Subcutaneous abdominal adipose tissue (tissue), 5 donors: ENCODE results near the gene ELOVL3.
A peak's percentile ranks its signal among the peaks of the same experiment; 100 is the strongest.
"Not testable (repeated sequence)": the region's sequence is repeated elsewhere in the genome, so short reads cannot be mapped to it uniquely, and the experiment has no call there.

ENCODE experiments used
- H3K27ac ChIP-seq: one replicate; pipeline ENCODE4 v1.7.0; 2013; ENCODE audit warnings: low read depth, mild to moderate bottlenecking, inconsistent platforms, low read length, moderate library complexity
- H3K27me3 ChIP-seq, 5 donors: one replicate each; pipeline ENCODE4 v1.7.0; 2013; ENCODE audit warnings: low read length in 5 of 5, inconsistent platforms in 1 of 5; ENCODE audit not compliant: control insufficient read depth in 5 of 5, insufficient read depth in 4 of 5
- H3K36me3 ChIP-seq, 5 donors: one replicate each; pipeline ENCODE4 v1.7.0; 2013; ENCODE audit warnings: low read length in 5 of 5; ENCODE audit not compliant: control insufficient read depth in 5 of 5, insufficient read depth in 5 of 5
- H3K4me1 ChIP-seq, 5 donors: one replicate each; pipeline ENCODE4 v1.7.0; 2013; ENCODE audit warnings: low read length in 5 of 5, mild to moderate bottlenecking in 3 of 5, moderate library complexity in 1 of 5; ENCODE audit not compliant: control insufficient read depth in 5 of 5, insufficient read depth in 5 of 5
- H3K4me3 ChIP-seq, 5 donors: one replicate each; pipeline ENCODE4 v1.7.0; 2013; ENCODE audit warnings: low read length in 5 of 5, low read depth in 1 of 5
- H3K9ac ChIP-seq, 5 donors: one replicate each; pipeline ENCODE4 v1.7.0; 2013; ENCODE audit warnings: low read length in 5 of 5, mild to moderate bottlenecking in 4 of 5, moderate library complexity in 3 of 5
- H3K9me3 ChIP-seq, 5 donors: one replicate each; pipeline ENCODE4 v1.7.0; 2013; ENCODE audit warnings: low read length in 5 of 5; ENCODE audit not compliant: control insufficient read depth in 5 of 5
- donor health status: healthy.
- donor health status: healthy.
- donor health status: healthy.
- donor health status: healthy.
- donor health status: healthy.

Gene ELOVL3

DNA sequence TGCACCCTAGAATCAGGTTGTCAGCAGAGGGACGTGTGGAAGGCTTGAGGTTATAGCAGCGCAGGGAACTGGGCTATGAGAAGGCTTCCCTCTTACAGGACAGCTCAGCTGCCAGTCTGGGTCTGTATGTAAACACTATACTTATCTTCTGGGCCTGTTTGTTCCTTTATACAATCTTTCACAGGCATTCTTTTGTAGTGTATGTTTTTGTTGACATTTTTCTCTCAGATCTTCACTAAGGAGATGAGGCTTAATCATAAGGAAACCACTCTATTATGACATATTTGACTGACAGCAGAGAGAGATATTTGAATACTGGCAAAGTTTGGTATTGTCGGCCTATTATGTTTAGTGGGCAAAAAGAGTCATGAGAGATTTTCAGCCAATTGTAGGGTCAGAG, 20.2 kb downstream of the ELOVL3 start:
- peaks cover 0 to 4% (median 0%) of the 10 kb centered on the region in 5 donors for H3K36me3 ChIP-seq

DNA sequence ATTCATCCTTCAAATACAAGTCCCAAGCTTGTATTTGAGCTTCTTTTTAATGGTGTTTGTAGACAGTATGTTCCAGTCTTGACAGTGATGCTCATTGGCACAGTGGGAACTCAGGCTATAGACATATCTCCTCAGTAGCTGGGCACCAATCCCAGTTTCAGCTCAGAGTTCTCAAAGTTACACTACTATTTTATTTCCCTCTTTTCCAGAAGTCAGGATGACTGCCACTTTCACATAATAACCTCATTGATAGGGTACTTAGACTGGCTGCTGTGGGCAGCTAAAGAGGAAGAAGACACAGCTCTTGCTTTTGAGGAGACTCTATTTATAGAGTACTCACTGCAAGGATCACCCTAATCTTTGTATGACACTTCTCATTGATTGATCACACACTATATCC, 21.6 kb downstream of the ELOVL3 start:
- Histone ChIP-seq H3K36me3 (peaks cover 0 to 4% (median 0%) of the 10 kb centered on the region in 5 donors), H3K4me3 (no peak overlapping the region), H3K9ac (peak overlapping the region in 1 of 5 donors; percentile 4), H3K27ac (peak overlapping the region; percentile 95), H3K27me3 (no peaks in the 10 kb centered on the region), H3K9me3 (no peaks in the 10 kb centered on the region), H3K4me1 (peaks cover 5 to 40% (median 36%) of the 10 kb centered on the region in 5 donors)

More for the DNA sequence above, 20.2 kb downstream of the ELOVL3 start:
- H3K27ac ChIP-seq = peak overlapping the region; percentile 95
- H3K4me3 ChIP-seq = peak overlapping the region; percentile 91 to 99 (median 96)
- no peaks in the 10 kb centered on the region for H3K27me3 ChIP-seq
- peaks cover 7 to 52% (median 45%) of the 10 kb centered on the region in 5 donors for H3K4me1 ChIP-seq
- H3K9ac ChIP-seq = peak overlapping the region; percentile 81 to 98 (median 97)
- no peaks in the 10 kb centered on the region for H3K9me3 ChIP-seq

DNA sequence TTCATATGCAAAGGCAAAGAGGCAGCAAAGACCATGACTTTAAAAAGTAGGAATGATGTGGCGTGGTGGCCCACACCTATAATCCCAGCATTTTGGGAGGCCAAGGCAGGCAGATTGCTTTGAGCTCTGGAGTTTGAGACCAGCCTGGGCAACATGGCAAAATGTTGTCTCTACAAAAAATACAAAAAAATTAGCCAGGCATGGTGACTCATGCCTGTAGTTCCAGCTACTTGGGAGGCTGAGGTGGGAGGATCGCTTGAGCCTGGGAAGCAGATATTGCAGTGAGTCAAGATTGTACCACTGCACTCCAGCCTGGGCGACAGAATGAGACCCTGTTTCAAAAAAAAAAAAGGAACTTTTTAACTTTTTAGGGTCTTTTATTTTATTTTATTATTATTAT, 26.4 kb downstream of the ELOVL3 start:
- H3K4me1 ChIP-seq = peaks cover 2 to 13% (median 10%) of the 10 kb centered on the region in 5 donors
- H3K27me3 ChIP-seq, H3K9ac ChIP-seq, H3K9me3 ChIP-seq, H3K36me3 ChIP-seq, H3K27ac ChIP-seq, H3K4me3 ChIP-seq: not testable (repeated sequence)

DNA sequence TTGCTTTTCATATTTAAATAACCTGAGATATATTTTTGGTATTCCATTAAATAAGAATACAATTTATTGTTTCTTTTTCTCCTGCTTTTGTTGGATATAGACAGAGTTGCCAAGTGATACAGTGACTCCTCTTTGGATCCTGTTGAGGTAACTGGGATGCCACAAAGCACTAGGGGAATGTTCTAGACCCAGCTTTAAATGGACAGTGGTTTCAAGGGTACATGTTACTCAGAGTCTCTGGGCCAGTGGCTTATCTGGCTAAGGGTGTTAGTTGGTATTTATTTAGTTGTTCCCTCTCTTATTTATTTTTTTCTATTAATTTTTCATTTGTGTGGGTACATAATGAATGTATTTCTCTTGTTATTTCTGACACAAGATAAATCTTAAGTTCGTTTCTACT, 28.3 kb downstream of the ELOVL3 start:
- H3K4me1 ChIP-seq = no peaks in the 10 kb centered on the region

DNA sequence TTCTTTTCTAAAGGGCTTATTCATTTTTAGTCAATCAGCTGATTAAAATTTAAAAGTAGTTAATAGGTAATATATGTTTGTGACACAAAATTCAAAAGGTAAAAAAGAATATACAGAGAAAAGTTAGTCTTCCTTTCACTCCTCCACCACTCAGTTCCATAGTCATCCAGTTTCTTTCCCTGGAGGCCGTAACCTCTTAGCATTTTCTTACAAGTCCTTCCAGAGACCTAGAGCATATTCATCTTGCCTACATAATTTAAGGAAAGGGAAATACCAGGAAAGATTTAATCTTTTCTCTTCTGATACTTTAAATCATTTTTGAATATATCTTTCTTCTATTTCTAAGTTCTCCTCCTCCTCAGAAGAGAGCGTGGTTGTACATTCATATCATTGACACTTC, 29.3 kb downstream of the ELOVL3 start:
- no peaks in the 10 kb centered on the region for H3K9me3 ChIP-seq
- no peak overlapping the region for H3K9ac ChIP-seq
- H3K4me3 ChIP-seq = no peak overlapping the region
- no peaks in the 10 kb centered on the region for H3K27me3 ChIP-seq
- H3K4me1 ChIP-seq = no peaks in the 10 kb centered on the region
- no peak overlapping the region for H3K27ac ChIP-seq
- H3K36me3 ChIP-seq = peaks cover 3 to 13% (median 7%) of the 10 kb centered on the region in 5 donors

More for the DNA sequence above, 28.3 kb downstream of the ELOVL3 start:
- Histone ChIP-seq H3K9me3 (no peaks in the 10 kb centered on the region), H3K36me3 (peaks cover 2 to 6% (median 3%) of the 10 kb centered on the region in 5 donors), H3K9ac (no peak overlapping the region), H3K4me3 (no peak overlapping the region), H3K27ac (no peak overlapping the region), H3K27me3 (no peaks in the 10 kb centered on the region)

DNA sequence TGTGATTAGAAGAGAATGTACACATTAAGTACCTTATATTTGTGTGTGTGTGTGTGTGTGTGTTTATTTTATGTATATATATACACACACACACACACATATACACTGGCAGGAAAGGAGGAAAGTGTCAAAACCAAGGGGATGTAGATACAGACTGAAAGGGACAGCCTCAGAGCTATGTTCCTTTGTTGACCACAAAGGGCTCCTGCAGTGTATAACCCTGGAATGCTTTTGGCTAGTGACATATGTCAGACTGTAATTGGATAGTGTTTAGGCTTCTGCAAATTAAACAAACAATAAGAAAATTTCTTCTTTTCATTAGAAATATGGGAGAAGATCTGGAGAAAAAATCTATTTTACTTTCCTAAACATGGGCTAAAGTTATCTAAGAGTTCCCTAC, 35.1 kb downstream of the ELOVL3 start:
- Histone ChIP-seq H3K4me3 (no peak overlapping the region), H3K27me3 (no peaks in the 10 kb centered on the region), H3K27ac (peak overlapping the region; percentile 10), H3K4me1 (peaks cover 0 to 21% (median 15%) of the 10 kb centered on the region in 5 donors), H3K9ac (no peak overlapping the region), H3K9me3 (no peaks in the 10 kb centered on the region), H3K36me3 (peaks cover 9 to 29% (median 19%) of the 10 kb centered on the region in 5 donors)

DNA sequence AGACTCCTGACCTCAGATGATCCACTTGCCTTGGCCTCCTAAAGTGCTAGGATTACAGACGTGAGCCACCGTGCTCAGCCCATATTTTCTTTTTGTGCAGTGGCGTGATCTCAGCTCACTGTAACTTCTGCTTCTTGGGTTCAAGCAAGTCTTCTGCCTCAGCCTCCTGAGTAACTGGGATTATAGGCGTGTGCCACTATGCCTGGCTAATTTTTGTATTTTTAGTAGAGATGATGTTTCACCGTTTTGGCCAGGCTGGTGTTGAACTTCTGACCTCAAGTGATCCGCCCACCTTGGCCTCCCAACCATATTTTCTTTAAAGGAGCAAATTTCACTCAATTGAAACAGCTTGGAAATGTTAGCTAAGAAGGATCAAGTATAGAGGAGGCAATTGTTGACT, 35.7 kb downstream of the ELOVL3 start:
- H3K27me3 ChIP-seq = no peaks in the 10 kb centered on the region
- H3K36me3 ChIP-seq = peaks cover 9 to 29% (median 19%) of the 10 kb centered on the region in 5 donors
- peak overlapping the region in 1 of 5 donors; percentile 9 for H3K9ac ChIP-seq
- no peak overlapping the region for H3K4me3 ChIP-seq
- no peaks in the 10 kb centered on the region for H3K9me3 ChIP-seq
- peaks cover 0 to 21% (median 15%) of the 10 kb centered on the region in 5 donors for H3K4me1 ChIP-seq
- no peak overlapping the region for H3K27ac ChIP-seq

DNA sequence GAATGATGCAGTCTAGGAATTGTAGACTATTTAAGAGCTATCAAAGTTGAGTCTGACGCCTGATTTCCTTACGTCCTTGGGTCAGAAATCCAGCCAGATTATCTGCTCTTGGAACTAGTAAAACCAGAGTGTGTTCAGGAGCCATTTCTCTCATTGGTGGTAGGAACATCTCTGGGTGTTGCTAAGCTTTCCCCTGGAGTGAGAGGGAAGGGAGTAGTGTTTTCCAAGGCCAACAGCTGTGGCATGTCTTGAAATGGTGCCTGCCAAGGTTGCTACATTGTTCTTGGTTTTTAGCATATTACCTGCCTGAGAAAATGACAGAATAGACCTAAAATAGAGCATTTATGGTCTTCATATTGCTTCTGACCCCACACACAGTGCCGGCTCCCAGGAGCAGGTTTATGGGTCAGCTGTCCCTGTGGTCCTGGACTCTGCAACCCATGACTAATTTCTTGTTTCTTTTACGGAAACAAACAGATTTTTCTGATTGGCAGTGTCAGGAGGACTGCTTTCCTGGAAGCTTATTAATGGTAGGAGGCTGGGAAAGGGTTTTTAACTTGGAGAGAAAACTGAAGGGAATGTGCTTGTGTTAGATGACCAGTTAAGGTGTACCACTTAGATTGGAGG, 36.8 kb downstream of the ELOVL3 start:
- peaks cover 0 to 28% (median 19%) of the 10 kb centered on the region in 5 donors for H3K4me1 ChIP-seq
- peak overlapping the region in 1 of 5 donors; percentile 9 for H3K9ac ChIP-seq
- peaks cover 9 to 29% (median 19%) of the 10 kb centered on the region in 5 donors for H3K36me3 ChIP-seq
- H3K27ac ChIP-seq = no peak overlapping the region
- no peak overlapping the region for H3K4me3 ChIP-seq
- no peaks in the 10 kb centered on the region for H3K9me3 ChIP-seq
- no peaks in the 10 kb centered on the region for H3K27me3 ChIP-seq

DNA sequence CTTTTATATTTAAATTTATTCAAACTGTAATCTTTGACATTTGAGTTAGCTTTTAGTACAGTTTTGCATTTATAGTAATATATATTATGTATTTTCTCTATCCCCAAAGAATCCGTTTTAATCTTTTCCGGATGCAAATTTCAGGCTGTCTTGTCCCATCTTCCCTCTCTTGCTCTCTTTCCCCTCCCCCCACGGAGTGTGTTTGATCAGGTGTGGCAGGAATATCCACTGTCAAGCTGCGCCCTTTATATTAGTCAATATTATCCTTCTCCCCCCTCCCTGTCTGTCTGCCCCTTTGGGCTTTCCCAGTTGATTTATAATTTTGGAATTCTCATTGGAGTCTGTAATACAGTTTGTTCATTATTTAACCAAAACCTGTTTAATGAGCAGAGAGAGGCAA, 38.3 kb downstream of the ELOVL3 start:
- peaks cover 6 to 42% (median 34%) of the 10 kb centered on the region in 5 donors for H3K4me1 ChIP-seq
- H3K36me3 ChIP-seq = peaks cover 9 to 25% (median 15%) of the 10 kb centered on the region in 5 donors
- H3K9ac ChIP-seq = no peak overlapping the region

DNA sequence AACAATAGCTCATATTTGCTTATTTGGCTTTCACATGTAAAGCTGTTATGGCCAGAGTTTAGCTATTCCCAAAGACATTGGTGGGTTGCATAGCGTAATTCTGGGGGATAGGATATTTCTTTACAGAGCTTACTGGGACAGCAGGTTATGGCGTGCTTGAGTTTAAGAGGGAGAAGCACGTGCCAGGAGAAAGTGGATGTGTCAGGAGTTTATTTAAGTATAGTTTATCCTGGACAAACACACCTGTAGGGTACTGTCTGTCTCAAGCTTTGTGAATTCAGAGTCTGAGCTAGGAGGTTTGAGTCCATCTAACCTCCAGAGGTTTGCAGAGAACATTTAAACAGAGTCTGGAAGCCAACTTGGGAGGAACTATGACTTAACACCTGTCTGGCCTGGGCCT, 40.6 kb downstream of the ELOVL3 start:
- H3K27ac ChIP-seq = no peak overlapping the region
- no peak overlapping the region for H3K4me3 ChIP-seq
- H3K27me3 ChIP-seq = no peaks in the 10 kb centered on the region
- no peak overlapping the region for H3K9ac ChIP-seq
- H3K36me3 ChIP-seq = peaks cover 0 to 8% (median 7%) of the 10 kb centered on the region in 5 donors
- H3K4me1 ChIP-seq = peaks cover 6 to 45% (median 34%) of the 10 kb centered on the region in 5 donors
- H3K9me3 ChIP-seq = no peaks in the 10 kb centered on the region

More for the DNA sequence above, 38.3 kb downstream of the ELOVL3 start:
- Histone ChIP-seq H3K4me3 (no peak overlapping the region), H3K27ac (no peak overlapping the region), H3K9me3 (no peaks in the 10 kb centered on the region), H3K27me3 (no peaks in the 10 kb centered on the region)
